Ramos (cell line): ENCODE data around the gene SLC22A12.

Experiments
- in situ Hi-C: fragments of 300-500 bp; cut with MboI; formaldehyde crosslinking; loops from one replicate; pipeline ENCODE4 v1.14.3; 2022; ENCODE audit warnings: low sequenced_read_pairs; ENCODE audit not compliant: unreplicated experiment

SLC22A12 gene

DNA sequence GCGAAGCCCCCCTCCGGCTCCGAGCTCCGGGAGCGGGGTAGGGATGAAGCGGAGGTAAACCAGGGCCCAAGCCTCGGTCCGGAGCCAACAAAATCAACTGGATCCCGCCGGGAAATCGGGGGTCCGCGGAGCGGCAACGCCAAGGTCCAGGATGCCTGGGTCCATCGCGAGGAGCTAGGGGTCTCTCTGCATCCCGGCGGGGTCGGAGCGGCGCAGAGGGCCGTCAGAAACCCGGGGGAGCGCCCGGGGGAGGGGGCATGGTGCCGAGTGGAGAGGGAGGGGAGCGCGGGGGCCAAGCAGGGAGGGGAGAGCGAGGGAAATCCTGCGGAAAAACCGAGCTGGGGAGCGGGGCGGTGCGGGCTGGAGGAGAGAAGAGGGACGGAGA, 51.8 kb downstream of the SLC22A12 start:
- in situ Hi-C loops, result no loop called here

DNA sequence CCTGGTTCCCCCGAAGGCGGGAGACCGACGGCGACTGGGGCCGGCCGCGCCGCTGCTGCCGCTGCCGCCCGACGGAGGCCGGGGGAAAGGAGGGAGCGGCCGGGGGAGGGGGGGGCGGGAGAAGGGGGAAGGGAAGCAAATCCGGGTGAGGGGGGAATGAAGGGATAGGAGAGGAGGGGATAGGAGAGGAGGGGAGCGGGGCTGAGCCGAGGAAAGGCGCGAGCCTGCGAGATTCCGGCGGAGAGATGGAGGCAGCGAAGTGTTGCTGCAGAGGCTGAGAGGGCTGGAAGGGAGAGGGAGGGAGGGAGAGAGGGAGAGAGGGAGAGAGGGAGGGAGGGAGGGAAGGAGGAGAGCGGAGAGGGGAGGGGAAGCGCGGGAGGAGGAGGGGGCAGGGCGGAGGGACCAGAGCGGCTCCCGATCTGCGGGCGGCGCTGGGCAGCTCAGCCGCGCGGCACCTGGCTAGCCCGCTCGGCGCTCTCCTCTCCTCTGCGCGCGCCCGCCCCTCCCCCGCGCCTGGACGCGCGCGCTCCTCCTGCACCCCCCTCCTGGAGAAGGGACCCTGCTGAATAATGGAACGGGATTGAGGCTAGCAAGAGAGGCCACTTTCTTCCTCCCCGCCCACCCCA, 52.3 kb downstream of the SLC22A12 start:
- in situ Hi-C loops, result no loop called here

DNA sequence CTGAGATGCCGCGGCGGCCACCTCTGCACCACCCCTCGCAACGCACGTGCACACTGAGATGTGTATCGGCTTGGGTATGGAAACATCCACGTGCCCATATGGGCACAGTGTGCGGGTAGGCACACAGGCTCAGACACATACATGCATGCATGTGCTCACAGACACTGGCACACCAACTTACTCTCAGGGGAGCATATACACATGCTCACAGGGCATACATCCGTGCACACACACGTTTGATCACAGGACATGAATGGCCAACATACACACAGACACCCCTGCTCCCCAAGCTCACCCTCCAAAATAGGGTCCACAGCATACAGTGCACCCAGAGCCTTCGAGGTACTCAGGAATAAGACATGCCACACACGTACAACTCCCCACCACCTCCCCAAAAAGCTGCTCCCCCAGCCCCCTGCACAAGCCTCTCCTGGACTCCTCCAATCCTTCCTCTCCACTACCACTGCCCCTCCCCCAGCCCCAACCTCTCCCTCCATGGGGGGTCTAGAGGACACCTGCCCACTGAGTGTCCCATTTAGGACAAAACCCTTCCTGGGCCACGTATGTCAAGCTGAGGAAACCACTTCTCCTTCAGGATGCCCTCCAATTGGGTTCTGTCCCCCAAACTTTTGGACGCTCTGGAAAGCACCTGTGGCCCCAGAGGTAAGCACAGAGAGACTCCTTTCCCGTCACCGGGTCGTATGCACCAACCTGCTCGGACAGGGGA, 53.1 kb downstream of the SLC22A12 start:
- in situ Hi-C loops, result no loop called here

DNA sequence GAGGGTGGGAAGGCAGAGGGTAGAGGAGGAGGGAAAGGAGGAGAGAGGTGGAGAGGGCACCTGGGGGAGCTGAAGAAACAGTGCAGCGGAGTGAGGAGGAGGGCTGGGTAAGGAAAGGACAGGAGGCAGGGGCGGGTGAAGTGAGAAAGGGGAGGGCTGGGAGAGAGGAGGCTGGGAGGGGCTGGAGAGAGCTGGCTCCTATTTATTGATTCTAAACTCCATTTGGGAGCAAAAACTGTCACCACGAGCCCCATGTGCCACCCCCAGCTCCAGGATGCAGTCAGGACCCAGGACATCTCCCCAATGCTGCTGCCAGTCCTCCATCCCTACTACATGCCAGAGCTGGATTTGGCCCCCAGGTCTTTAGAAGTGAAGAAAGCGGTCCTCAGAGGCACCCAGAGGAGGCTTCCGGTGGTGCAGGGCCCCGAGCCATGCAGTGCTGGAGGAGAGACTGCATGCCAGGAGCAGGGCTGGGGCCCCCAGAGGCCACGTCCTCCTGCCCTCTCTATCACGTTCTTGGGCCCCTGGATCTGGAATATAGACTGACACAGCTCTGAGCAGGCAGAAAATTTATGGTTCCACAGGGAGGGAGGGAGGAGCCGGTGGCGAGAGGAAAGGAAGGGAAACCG, 53.7 kb downstream of the SLC22A12 start:
- in situ Hi-C loops, result no loop called here

DNA sequence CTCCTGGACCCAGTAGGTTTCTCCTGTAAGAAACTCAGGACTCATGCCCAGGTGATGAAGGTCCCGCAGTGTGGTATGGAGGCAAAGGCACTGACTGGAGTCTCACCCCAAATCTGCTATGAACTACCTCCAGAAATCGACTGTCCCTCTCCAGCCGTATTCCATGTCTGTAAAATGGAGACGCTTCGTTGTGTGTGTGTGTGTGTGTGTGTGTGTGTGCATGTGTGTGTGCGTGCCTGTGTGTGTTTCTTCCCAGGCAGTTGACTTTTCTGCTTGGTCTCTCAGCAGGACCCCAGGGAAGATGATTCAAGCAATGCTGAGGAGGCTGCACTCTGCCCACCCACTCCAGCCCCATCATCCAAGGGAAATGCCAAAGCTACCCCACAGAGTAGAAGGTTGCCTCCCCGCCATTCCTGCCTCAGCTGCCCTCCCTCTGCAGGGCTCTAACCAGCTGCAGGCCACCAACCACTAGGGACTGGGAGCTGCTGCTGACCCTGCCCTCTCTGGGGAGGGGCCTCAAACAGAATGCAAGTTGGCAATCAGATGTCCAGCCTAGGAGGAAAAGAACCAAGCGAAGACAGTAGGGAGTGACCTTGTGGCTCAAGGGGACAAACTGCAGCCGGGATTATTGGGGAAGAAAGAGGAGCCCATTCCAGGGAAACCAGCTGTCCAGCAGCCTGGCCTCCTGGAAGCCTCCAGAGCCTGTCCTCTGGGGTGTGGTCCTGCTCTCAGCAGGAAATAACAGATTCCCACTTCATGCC, 56.2 kb downstream of the SLC22A12 start:
- in situ Hi-C loops, result no loop called here

DNA sequence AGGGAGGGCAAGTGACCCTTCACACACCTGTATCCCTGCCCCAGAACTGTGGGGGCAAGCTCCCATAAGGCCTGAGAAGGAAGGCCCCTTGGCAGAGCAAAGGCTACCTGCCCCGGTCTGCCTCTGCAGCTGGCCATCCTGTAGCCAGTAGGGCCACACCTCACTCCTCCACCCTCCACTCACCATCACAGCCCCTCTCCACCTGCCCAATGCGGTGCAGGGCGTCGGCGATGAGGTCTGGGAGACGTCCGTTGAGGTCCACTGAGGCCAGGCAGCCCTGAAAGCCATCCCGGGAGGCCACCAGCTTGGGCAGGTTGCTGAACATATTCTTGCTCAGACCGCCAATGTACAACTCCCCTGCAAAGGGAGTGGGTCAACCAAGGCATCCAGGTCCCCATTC, 57.5 kb downstream of the SLC22A12 start:
- in situ Hi-C loops, result no loop called here

DNA sequence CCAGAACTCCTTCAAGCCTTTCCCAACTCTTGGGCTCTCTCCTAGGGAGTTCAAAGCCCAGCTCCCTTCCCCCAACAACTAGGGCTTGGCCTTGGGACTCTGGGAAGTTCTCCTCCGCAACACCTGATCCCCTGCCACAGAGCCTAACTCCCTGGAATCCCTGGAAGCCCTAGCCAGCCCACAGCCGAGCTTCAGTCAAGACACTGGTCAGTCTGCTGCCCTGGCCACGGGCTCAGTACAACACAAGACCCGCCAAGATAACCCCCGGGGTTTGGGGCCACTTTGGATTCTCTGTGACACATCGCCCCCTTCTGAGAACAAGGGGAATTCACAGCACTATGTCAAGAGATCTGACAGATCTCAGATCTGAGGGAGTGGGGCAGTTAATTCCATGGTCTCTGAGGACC, 58.3 kb downstream of the SLC22A12 start:
- in situ Hi-C loops, result no loop called here

DNA sequence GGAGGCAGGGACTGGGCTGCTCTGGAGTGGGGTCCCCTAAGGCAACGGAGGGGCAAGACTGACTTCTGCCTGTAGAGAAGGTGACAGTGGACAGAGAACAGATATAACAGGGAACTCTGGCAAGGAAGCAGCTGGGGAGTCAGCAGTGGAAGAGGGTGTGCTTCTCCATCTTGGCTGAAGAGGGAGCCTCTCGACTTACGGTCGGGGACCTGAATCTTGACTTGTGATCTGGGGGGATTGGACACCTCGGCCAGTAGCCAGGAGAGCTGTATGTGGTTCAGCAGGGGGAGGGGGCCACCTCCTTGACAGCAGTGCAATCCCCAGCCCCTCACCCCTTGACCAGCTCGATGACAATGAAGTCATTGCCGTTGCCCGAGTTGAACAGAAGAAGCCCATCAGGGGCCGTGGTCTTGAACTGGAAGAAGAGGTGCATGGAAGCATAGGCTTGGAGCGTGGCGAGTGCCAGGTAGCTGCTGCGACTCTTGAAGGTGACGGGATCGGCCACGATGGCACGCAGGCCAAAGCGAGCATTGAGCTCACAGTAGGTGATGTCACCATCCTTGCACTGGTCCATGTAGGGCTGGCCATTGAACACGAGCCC, 60.0 kb downstream of the SLC22A12 start:
- in situ Hi-C loops, result no loop called here
